Stimulated activated CD4-positive, alpha-beta T cell treated with anti-CD3 and anti-CD28 coated beads, Interleukin-12 subunit alpha, Interleukin-12 subunit beta, amount 100 ng/mL, for 48 hours (primary cell): ENCODE data around the gene IZUMO3.
"Not testable (repeated sequence)": the region's sequence is repeated elsewhere in the genome, so short reads cannot be mapped to it uniquely, and the experiment has no call there.

Experiments used
- DNase-seq, 3 donors: peaks; one replicate each; pipeline ENCODE4 v3.0.0-alpha.2; 2020; ENCODE audit warnings: low read depth in 2 of 3, low spot score in 1 of 3

IZUMO3 gene, protein sequence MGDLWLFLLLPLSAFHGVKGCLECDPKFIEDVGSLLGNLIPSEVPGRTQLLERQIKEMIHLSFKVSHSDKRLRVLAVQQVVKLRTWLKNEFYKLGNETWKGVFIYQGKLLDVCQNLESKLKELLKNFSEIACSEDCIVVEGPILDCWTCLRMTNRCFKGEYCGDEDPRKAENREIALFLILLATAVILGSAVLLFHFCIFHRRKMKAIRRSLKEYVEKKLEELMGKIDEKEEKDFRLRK

DNA sequence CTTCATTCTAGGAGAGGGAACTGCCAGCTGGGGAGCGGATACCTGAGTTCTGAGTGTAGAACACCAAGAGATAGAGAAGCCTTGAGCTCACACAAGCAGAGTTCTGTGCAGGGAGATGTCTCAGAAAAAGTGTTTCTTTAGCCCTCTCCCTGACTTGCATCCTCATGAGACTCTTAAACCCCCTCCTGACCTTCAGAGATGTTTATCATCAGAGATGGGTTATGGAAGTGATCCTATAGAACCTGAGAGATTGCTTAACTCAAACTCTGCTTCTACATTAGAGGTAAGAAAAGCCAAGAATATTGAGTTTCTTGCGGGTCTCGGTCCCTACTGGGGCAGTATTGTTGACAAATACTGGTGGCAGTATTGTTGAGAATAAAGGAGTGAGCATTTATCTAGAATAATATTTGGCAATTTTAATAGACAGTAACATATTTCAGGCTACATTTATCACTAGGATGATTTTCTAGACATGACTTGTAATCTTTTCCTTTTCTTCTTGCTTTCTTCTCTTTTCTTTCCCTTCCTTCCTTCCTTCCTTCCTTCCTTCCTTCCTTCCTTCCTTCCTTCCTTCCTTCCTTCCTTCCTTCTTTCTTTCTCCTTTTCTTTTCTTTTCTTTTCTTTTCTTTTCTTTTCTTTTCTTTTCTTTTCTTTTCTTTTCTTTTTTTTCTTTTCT, at the start of gene IZUMO3:
TSS of gene IZUMO3 (minus strand) at position 51 of the 676 bp plus-strand sequence. CDS start 248 bp downstream, outside the sequence.
- no peak for DNase-seq

DNA sequence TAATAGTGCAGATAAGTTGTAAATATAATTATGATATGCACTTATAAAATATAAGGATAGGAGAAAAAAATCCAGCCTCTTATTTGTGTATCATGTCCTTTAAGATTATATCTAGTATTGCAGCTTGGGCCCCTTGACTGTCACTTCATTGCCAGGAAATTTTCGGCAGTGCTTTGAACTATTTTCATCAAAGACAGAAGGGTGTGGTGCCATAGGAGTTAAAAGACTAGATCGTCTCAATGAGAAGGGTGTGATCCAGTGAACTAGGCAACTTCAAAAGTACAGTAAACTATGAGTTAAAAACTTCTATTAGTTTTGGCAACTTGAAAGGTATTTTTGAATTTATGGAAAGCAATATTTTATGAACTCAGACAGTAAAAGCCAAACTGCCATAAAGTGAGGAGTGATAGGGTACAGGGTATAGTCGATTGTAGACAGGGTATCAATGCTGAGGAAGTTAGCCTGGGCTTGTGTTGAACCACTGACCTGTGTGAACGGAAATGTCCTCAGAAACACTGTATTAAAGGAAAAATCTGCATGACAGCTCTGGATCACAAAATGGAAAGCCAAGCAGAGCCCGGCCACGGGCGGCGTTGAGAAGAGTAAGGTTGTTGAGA, 48.6 kb upstream of the IZUMO3 start:
- DNase-seq = no peak

DNA sequence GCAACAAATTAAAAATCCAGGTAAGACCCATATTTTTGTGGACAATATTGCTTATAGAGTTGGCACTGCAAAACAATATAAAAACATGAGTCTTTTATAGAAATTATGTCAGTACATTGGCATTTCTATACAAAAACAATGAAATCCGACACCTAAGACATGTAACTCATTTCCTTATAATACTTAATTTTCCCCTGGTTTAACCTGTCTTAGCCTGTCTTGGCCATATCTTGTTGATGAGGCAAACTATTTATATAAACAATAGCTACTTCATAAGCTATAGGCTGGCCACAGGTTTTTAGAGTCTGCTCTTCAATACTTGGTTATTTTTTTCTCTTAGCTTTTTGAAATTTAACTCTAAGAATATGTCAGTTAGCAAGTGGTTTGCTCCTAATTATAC, 44.7 kb upstream of the IZUMO3 start:
- no peak for DNase-seq

DNA sequence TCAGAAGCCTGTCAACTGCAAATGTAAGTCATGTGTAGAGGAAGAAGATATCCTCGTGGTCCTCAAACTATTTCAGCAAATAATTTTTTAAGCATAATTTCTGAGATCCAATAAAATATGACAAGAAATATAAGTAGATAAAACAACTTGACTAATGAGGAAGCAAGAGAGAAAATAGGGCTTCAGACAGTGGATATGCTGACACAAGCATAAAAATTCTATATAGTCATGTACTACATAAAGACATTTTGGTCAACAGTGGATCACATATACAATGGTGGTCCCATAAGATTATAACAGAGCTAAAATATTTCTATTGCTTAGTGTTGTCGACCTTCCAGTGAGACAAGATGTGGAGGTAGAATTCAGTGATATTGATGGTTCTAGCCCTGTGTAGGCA, 42.2 kb upstream of the IZUMO3 start:
- no peak for DNase-seq

DNA sequence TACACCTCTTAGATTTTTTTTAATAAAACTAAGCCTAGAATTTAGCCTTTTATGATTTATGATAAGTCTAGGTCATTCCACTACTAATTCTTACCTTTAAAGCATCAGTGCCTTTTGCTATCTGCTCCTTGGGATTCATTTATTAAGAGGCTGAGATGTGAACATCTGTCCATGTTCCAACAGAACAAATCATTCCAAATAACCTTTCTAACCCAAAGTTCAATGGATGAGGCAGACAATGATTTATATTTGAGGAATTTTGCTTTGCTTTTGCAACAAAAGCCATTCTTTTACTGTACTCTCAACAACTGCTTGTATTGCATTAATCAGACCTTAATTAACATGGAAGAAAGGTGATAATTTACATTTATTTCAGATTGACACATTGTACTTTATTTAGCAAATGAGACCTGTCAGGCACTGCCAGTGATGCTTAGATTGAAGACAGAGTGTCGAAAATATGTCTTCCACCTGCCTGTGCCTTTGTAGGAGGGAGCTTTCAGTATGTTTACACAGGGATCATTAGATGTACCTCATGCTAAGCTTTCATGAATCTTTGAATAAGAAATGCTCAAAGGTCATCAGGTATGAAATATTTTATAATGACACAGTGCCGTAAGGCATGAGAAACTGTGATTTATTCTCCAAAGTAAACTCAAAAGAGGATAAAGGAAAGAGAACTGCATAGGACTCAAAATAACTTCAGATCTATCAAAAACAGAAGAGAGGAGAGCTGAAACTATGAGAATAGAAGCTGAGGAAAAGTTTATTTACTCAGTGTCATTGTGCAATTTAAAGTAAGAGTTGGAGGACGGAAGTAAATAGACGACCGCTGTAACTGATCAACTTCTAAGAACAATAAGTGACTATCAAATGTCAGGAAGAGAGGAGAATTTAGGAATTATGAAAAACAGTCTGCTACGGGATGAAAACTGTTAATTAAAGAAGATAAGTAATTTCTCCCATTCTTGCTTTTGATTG, 36.7 kb upstream of the IZUMO3 start:
- no peak for DNase-seq

GRCh38 chr9:24580005-24580404, 34.3 kb upstream of the IZUMO3 start:
- DNase-seq = not testable (repeated sequence)

DNA sequence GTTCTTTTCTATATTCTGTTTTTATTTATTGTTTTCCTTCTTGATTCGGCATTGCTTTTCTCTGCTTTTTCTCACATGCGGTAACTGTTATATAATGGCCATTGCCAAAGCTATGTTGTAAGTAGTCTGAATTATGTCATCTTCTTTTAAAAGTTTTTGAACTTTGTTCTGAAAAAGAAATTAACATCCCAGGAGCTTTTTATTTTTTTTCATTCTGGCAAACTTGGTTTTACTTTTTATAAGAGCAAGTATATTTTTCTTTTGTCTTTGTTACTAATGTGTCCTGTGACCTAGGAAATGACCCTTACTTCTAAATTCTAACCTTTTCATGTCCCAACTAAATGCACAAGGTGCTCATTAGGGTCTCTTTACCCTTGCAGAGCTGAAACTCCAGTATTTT, 26.7 kb upstream of the IZUMO3 start:
- DNase-seq = no peak

- no peak for DNase-seq
Measured at GRCh38 chr9:24561957-24562356, 16.3 kb upstream of the IZUMO3 start.

GRCh38 chr9:24553183-24553552, 7.5 kb upstream of the IZUMO3 start:
- no peak for DNase-seq

GRCh38 chr9:24552526-24553182, 7.0 kb upstream of the IZUMO3 start:
- no peak for DNase-seq

GRCh38 chr9:24545285-24545684, 412 bp downstream of the IZUMO3 start:
- no peak for DNase-seq

DNA sequence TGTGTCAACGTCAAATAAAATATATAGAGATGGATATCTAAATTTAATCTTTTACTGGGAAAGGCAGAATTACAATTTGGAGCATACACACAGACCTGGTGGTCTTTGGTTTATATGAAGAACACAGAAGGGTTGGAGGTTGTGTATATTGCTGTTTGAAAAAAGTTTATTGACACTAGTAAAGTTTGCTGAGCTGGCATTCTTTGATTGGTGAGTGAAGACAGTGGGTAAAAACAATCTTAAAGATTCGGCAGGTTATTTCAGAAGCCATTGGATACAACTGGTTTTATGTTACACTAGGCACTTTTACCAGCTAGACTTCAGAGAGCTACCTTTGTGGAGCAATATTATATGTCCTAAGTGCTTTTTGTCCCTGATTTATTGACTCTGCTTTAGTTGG, 27.2 kb downstream of the IZUMO3 start:
- DNase-seq = no peak

- DNase-seq = no peak
Measured at GRCh38 chr9:24516463-24516862, 29.2 kb downstream of the IZUMO3 start.

DNA sequence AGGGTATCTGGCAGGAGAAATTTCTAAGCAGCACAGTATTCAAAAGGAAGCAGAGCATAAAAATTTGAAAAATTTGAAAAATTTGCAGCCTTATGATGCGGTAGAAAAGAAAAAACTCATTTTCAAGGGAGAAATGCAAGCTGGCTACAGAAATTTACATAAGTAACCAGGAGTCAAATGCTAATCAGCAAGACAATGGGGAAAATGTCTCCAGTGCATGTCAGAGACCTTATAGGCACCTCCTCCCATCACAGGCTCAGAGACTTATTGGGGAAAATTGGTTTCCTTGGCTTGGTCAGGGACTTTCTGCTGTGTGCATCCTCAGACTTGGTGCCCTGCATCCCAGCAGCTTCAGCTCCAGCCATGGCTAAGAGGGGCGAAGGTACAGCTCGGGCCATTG, 35.8 kb downstream of the IZUMO3 start:
- DNase-seq = no peak

DNA sequence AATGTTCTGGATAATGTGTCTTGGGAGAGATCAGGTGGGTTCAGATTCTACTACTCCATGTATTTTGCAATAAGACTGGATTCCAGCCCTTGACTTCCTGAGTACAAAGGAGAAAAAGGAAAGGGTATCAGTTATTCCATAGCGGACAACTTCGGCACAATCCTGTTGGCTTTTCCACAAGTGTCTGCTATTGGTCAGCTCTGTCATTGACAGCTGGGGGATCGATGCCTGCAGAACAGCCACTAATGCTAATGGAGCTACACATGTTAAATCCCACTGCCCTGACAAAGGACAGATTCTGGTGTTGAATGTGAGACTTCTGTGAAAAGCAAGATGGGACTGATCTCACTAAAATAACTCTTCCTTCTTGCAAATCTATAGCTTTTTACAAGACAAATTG, 41.2 kb downstream of the IZUMO3 start:
- DNase-seq = no peak

DNA sequence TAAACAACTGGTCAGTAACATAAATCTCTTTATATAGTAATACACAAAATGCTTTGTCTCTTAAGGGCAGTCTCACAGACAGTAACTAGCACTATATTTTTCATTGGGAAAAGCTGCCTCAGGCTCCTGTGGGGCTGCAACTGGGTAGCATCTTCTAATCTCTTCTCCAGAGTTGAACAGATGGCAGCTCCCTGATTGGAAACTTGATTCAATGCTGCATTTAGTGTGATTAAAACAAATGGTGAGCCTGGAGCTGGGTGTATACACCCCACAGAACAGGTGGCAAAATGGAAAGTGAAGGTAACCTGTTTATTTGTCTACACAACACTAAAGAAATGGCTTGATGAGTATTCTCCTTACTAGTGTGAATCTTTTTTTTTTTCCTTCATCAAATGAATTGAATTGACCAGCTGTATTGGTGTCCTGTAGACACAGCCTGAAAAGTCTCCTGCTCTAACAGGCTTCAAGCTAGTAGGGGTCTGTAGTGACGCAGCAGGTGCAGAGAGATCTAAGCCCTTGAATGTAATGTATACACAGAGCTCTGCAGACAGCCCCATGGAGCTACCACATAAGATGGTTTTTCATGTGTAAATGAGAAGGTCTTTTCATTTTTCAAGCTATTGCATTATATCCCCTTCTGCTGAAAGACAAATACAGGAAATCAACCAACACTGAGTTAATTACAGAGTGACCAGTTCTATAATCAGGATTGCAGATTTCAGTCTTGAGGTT, 43.3 kb downstream of the IZUMO3 start:
- no peak for DNase-seq

DNA sequence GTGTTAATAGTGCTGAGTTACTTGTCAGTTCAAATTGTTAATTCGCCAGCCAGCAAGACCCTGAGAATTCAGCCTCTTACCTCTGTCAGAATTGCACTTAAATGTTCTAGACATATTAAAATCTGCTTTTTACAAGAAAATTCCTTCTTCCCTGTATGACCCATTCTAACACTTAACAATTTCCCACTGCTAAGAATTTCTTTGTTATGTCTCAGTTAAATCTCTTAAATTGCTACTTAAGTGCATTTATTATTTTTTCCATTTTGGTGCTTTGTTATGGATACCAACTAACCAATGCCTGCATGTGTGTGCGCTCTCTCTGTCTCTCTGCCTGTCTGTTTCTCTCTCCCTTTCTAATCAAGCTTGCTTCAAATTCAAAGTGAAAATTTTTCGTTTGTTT, 44.9 kb downstream of the IZUMO3 start:
- DNase-seq = no peak

- no peak for DNase-seq
Measured at GRCh38 chr9:24498632-24499031, 47.1 kb downstream of the IZUMO3 start.

- DNase-seq = no peak
Measured at GRCh38 chr9:24497671-24498070, 48.0 kb downstream of the IZUMO3 start.
